NK-92 treated with Interleukin-12 subunit alpha and Interleukin-12 subunit beta, amount 100 ng/mL, for 24 hours (cell line): Measurements from ENCODE around the gene PSMF1.
A peak's percentile ranks its signal among the peaks of the same experiment; 100 is the strongest.

Source experiments
- DNase-seq: peaks from one replicate; lab custom pipeline; 2025; lab: John Stamatoyannopoulos, UW

Gene PSMF1

DNA sequence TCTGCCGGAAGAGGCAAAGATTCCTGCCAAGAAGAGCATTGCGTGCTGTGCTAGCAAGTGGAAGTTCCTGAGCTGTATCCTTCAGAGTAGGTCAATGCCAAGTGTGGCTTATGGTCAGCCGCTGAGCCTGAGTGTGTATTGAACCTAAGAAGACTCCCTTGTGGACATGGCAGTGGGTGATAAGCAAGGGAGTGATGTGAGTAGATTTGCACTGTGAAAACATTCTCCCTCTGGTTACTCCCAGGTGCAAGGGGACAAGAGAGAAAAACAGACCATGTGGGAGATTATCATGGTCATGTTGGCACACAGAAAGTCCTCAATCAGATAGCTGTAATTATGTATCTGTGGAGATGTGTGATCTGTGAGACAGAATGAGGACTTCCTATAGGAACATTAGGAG is 72.4 kb downstream of the PSMF1 start:
- no peak for DNase-seq

- DNase-seq = no peak
Measured at GRCh38 chr20:1191299-1191698, 72.9 kb downstream of the PSMF1 start.

DNA sequence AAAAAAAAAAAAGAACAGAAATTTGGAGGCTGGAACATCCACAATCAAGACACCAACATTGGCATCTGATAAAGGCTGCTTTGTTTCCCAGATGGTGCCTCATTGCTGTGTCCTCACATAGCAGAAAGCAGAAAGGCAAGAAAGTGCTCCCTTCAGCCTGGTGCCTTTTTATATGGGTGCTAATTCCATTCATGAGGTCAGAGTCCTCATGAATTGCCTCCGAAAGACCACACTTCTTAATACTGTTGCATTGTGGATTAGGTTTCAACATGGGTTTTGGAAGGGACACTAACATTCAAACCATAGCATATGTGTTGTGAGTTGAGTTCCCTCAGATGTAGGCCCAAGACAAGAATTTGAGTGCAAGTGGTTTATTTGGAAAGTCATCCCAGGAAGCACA is 76.8 kb downstream of the PSMF1 start:
- DNase-seq = no peak

DNA sequence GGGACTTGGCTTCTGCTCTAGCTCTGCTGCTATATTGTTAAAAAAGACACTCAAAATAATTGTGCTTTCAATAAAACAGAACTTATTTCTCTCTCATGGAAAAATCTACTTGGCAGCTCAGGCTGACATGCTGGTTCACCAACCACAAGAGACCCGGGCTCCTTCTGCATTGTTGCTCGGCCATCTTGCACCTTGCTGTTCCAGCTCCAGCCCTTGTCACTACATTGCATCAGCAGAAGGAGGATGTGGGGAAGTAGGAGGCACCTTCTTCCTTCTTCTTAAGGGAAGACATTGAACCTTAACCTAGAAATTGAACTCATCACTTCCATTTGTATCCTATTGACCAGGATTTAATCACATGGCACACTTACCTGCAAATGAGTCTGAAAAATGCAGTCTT is 78.2 kb downstream of the PSMF1 start:
- no peak for DNase-seq

DNA sequence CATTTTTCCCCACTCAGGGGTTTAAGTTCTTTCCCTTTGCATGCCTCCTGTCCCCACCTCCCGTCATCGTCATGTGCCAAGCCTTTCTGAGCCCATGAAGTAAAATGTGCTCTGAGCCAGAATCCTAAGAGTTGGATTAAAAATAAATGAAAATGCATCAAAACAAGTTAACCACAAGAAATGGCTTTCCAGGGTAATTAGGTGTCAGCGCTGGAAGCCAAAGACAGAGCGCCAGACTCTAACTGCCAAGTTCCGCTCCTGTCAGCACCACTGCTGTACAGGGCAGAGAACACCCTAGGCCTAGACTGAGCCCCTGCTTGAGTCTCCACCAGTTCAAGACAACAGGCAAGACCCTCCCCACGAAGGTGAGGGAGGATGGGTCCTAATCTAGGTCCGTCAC is 79.4 kb downstream of the PSMF1 start:
- DNase-seq = no peak

- no peak for DNase-seq
Measured at GRCh38 chr20:1198751-1199150, 80.3 kb downstream of the PSMF1 start.

GRCh38 chr20:1199212-1199873 is 80.9 kb downstream of the PSMF1 start:
- DNase-seq = no peak

GRCh38 chr20:1199964-1200363 is 81.6 kb downstream of the PSMF1 start:
- no peak for DNase-seq

DNA sequence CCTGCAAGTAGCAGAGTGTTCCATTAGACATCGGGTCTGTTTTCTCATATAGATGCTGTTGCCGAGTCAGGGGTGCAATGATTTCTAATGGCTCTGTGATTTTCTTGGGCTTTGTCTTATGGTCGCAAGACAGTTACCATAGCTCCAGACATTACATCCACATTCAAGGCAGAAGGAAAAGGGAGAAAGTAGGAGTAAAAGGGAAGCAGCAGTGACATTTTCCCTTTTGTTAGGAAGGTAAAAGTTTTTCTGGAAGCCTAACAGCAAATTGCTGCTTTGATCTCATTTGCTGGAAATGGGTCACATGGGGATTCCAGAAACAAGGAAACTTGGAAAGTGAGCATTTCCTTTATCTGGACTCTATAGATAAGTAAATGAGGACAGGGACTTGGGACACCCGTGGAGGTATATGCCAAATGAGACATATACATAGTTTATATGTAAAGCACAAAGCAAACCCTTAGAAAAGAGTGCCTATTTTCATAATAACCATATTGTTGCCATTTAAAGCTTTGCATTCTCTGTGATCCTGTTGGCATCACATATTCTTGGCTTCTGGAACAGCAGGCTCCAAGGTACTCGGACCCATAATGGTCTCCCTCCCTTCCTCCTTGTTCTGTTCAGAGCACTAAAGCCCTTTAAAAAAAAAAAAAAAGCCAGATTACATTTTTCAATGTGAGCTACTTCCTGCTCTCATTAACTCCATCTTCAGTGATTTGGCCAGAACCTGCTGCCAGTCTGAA is 84.5 kb downstream of the PSMF1 start, which contains the start of gene C20orf202:
Gene C20orf202 (plus strand): TSS at position 693 of the 743 bp plus-strand sequence. CDS start 132 bp downstream, outside the sequence.
- DNase-seq = no peak

DNA sequence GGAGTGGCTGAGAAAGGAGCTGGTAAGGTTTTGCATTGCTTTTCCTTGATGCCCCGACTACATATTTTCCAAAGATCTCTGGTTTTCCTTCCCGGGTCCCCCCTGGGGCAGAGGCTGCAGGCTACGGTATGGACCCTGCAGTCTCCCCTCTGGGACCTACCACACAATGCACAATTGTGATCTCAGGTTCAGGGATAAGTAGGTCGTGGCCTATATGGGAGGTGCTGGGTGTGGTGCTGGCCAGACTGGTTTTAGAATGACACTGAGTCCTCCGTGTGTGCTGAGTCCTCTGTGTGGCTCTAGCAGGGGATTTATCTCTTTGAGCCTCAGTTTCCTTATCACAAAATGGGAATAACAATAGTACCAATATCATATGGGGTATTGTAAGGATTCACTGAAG is 85.2 kb downstream of the PSMF1 start:
- no peak for DNase-seq

DNA sequence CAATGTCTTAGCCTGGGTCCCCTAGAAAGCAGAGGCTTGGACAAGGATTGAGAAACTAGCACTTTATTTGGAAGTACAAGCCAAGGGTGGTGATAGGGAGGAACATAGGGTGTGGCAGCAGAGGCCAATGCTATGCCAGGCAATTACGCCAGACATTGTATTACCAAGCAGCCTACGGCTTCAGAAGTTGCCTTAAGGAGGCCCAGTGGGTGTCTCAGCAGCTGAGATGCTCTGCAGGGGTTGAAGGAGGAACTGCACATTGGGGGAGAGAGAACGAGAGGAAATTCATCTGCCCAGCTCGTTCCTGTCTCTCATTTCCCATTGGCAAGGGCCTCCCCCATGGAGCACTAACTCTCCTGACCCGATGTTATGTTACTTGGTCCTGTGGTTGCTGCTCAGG is 85.7 kb downstream of the PSMF1 start:
- DNase-seq = no peak

GRCh38 chr20:1204576-1204975 is 86.2 kb downstream of the PSMF1 start:
- DNase-seq = no peak

DNA sequence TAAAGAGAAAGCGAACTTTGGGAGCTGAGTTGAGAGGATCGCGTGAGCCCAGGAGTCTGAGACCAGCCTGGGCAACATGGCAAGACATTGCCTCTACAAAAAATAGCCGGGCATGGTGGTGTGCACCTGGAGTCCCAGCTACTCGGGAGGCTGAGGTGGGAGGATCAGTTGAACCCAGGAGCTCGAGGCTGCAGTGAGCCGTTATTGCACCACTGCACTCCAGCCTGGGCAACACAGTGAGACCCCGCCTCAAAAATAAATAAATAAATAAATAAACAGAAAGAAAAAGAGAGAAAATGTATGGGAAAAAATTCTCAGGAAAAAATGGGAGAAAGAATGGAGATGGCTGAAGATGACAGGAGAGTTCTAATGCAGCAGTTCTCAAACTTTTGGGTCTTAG is 87.4 kb downstream of the PSMF1 start:
- no peak for DNase-seq

DNA sequence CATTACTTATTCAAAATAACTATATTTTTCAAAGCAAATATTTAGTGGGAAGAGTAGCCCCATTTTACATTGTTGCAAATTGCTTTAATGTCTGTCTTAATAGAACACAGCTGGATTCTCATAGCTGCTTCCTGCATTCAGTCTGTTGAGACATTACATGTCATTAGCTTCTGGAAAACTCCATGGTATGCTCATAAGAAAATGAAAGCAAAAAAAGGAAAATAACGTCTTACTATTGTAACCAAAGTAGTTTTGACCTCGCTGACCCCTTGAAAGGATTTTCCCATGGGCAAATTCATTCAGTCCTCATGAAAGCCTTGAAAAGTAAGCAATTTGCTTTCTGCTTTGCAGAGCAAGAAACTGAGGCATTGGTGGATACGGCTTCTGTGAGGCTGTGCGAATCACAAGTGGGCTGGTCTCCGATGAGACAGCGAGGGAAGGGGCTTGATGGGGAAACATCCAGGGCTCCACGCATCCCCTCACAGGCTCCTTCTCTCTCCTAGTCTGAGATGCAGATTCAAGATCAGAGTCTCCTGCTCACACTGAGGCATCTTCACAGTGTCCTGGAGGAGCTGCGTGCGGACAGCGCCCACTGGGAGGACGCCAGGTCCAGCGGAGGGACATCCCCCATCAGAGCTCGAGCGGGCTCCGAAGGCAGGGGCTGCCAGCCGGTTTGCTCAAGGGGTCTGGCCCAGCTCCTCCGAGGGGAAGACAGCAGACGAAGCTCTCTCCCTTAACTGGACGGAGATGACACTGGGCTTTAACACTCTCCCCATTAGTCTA is 88.2 kb downstream of the PSMF1 start:
- no peak for DNase-seq

GRCh38 chr20:1207293-1207878 is 89.0 kb downstream of the PSMF1 start:
- DNase-seq = no peak

- DNase-seq = peak; percentile 45
Measured at GRCh38 chr20:1209447-1210387, 91.3 kb downstream of the PSMF1 start.

DNA sequence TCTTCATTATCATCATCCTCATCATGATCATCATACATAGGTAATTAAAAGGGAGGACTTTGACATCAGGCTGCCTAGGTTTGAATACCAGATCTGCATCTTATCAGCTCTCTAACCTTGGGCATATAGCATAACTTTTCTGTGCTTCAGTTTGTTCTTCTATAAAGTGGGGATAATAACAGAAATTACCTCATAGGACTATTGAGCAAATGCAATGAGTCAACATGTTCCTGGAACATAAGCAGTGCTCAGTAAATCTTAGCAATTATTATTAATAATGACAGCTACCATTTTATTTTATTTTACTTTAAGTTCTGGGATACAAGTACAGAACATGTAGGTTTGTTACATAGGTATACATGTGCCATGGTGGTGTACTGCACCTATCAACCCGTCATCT is 92.1 kb downstream of the PSMF1 start:
- no peak for DNase-seq

GRCh38 chr20:1212023-1212422 is 93.6 kb downstream of the PSMF1 start:
- DNase-seq = no peak

DNA sequence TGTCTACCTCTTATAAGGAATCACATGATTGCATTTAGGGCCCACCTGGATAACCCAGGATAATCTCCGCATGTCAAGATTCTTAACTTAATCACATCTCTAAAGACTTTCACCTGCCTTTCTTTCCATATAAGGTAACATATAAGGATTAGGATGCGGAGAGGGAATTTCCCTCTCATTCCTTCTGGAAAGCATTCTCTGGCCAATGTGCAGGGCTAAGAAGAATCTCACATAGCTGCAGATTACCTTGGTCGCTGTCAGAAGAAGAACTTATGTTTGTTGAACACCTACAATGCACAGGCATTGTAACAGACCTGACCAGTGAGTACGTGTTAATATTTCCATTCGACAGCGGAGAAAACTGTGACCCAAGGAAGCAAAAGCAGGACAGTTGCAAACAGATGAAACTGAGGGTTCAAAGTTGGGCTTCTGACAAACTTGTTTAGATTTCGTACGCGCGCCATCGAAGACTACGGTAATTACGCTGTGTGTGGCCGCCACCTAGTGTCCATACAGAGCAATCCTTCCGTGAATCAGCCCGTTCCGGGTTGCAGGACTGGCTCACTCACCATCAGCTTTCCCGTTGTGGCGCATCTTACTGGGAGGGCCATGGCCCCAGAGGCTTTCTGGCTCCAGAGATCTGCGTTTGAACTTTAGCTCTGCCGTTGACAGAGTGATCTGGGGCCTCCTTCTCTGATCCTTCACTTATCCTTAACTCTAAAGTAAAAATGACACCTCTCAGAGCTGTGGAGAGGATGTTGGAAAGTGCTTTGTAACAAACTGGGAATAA is 94.4 kb downstream of the PSMF1 start:
- DNase-seq = no peak

DNA sequence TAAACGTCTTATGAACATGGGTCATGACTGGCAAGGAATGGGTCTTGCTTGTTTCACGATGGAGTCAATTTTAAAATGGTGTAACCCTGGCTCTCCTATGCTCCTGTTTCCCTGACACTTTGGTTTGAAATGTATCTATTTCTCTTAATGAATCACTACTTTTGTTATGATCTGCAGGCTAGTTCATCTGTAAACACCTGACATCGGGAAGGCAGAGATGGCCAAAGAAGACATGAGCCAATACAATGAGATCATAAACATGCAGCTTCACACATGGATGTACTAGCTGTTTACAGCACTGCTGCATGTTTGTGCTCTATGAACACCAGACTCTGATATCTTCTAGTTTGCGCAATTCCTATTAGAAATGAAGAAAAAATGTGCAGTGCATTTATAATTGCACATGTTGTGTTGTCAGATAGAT is 96.4 kb downstream of the PSMF1 start:
- no peak for DNase-seq
